ENCODE measurements around the gene HNRNPA0.

DNA sequence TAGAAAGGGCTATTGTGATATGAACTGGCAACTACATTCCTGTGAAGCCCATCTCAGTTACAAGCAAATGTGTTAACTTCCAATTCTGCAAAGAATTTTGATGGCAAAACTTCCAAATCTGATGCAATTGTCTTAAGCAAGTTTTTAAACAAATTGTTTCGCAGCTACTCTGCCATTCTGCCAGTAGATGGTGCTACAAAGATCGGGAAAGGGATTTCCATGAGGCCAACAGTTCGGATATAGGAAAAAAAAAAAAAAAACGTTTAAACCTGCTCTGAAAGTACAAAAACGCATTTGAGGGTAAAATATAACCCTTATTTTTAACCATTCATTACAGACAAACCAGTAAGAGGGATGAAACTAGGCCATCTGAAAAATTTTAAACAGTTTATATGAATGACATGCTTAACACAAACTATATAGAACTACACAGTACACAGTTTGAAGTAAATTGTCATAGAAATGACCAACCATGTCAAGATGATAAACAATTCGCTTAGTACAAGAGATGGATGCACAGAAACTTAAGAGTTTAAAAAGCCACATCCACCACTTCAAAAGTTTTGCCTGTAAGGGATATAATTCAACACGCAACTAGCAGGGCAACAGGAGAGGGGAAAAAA is 2.2 kb downstream of the HNRNPA0 start:
- TF ChIP-seq POLR2AphosphoS5 (IDR thresholded peaks at IDR 0.05; ENCODE audit: low read depth, low read length) = no peak
- no peak for TF ChIP-seq TAF1 (IDR thresholded peaks at IDR 0.05; ENCODE audit: low read depth, low read length)
- no peak for TF ChIP-seq POLR2A (IDR thresholded peaks at IDR 0.05; ENCODE audit: low read depth, low read length)
